Measurements from ENCODE around the gene LRP10.

The LRP10 gene

GRCh38 chr14:22870811-22871223, 723 bp upstream of the LRP10 start:
- no peak for DNase-seq

- peak; percentile 61 to 69 for DNase-seq
Observed at GRCh38 chr14:22872033-22872832, 693 bp downstream of the LRP10 start.

- DNase-seq: no peak
Observed at GRCh38 chr14:22872833-22873520, 1.4 kb downstream of the LRP10 start.

GRCh38 chr14:22875003-22875747, 3.6 kb downstream of the LRP10 start:
- no peak for DNase-seq

GRCh38 chr14:22875748-22876319, 4.3 kb downstream of the LRP10 start:
- no peak for DNase-seq

- DNase-seq: no peak
Observed at GRCh38 chr14:22877000-22877501, 5.5 kb downstream of the LRP10 start.

GRCh38 chr14:22878271-22879246, 7.0 kb downstream of the LRP10 start:
- DNase-seq: no peak

GRCh38 chr14:22882064-22882463, 10.5 kb downstream of the LRP10 start:
- no peak for DNase-seq

GRCh38 chr14:22882529-22883172, 11.1 kb downstream of the LRP10 start:
- DNase-seq: peak; percentile 53 to 64

GRCh38 chr14:22883173-22883976, 11.8 kb downstream of the LRP10 start, which contains the start of gene REM2:
TSS of gene REM2 (plus strand) at chr14:22883222. CDS start at chr14:22883288, 66 bp downstream.
- DNase-seq: no peak

GRCh38 chr14:22884076-22884737, 12.7 kb downstream of the LRP10 start:
- DNase-seq: no peak

- DNase-seq: no peak
Observed at GRCh38 chr14:22884738-22885523, 13.4 kb downstream of the LRP10 start.

GRCh38 chr14:22885975-22886374, 14.4 kb downstream of the LRP10 start:
- DNase-seq: no peak

GRCh38 chr14:22886500-22887259, 15.1 kb downstream of the LRP10 start:
- peak; percentile 63 to 66 for DNase-seq

GRCh38 chr14:22887260-22887989, 15.9 kb downstream of the LRP10 start:
- DNase-seq: peak; percentile 13 to 18

- DNase-seq: peak; percentile 70 to 72
Observed at GRCh38 chr14:22887990-22888378, 16.4 kb downstream of the LRP10 start.

- DNase-seq: no peak
Observed at GRCh38 chr14:22888662-22889061, 17.1 kb downstream of the LRP10 start.
